Inflammatory macrophage treated with lipopolysaccharide for 4 hours (primary cell): ENCODE data around the gene QRFP.

Source experiments
- DNase-seq: peaks from one replicate; pipeline ENCODE4 v3.0.0-alpha.2; 2020

QRFP gene

GRCh38 chr9:130903194-130904069 lies 6.8 kb upstream of the QRFP start:
- no peak for DNase-seq

GRCh38 chr9:130902204-130903185 lies 5.9 kb upstream of the QRFP start:
- no peak for DNase-seq

- DNase-seq: no peak
Measured at GRCh38 chr9:130901498-130902203, 5.0 kb upstream of the QRFP start.

DNA sequence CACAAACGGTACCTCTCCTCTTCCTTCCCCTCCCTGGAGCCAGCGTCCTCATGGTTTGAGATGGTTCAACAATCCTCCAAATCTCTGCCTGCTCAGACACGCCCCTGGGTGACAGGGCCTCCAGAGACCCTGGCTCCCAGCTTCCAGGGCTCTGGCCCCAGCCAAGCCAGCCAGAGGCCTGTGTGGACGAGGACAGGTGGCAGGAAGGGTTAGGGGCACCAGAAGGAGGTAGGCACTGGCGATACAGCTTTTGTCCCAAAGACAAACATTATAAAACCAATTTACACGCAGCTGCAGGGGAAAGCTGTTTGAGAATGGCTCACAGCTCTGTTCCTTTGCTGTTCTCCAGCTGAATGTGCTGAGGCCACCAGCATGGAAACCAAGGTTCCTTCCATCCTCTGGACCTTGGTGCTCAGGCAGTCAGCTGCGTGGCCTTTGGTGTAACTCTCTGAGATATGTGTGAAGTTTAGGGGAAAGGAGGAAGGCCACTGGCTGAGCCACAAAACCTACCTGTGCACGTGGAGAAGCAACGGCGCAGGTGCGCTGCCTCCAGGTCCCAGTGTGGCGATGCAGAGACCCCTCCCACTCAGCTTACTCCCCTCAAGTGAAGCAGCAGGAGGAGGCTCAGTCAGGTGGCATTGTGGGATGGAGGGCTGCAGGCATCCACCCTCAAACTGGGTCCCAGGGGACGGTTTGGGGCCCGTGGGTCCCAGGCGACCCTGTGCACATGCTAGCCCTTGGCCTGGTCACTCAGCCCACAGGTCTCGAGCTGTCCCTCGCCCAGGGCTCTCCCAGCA lies 4.3 kb upstream of the QRFP start:
- no peak for DNase-seq

DNA sequence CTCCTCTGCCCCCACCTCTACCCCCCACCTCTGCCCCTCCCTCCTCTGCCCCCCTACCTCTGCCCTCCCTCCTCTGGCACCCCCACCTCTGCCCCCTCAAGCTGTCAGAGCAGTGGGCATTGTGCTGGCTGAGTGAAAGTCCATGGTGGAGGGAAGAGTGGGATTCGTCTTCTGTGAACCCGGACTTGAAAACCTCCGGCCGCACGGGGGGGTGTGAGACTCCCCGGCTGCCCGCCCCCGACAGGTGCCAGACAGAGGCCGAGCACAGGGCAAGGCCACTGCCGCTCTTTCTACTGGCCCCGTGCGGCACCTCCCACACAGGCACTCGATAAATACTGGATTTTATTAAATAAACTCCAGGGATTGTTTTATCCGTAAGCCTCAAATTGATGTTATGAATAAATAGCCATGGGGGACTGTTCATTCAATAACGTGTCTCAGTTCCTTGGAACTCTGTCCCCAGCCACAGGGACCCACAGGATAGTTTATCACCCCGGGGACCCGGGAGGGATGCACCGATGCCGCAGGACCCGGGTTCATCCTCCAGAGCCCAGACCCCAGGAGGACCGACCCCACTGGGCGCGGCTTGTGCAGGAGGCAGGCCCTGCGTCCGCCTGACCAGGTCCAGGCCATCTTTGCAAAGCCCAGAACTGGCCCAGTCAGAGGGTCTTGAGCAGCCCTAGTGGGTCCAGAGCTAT lies 2.6 kb upstream of the QRFP start:
- DNase-seq: no peak

- DNase-seq: no peak
Measured at GRCh38 chr9:130898552-130898852, 1.9 kb upstream of the QRFP start.

- no peak for DNase-seq
Measured at GRCh38 chr9:130897848-130898551, 1.4 kb upstream of the QRFP start.

DNA sequence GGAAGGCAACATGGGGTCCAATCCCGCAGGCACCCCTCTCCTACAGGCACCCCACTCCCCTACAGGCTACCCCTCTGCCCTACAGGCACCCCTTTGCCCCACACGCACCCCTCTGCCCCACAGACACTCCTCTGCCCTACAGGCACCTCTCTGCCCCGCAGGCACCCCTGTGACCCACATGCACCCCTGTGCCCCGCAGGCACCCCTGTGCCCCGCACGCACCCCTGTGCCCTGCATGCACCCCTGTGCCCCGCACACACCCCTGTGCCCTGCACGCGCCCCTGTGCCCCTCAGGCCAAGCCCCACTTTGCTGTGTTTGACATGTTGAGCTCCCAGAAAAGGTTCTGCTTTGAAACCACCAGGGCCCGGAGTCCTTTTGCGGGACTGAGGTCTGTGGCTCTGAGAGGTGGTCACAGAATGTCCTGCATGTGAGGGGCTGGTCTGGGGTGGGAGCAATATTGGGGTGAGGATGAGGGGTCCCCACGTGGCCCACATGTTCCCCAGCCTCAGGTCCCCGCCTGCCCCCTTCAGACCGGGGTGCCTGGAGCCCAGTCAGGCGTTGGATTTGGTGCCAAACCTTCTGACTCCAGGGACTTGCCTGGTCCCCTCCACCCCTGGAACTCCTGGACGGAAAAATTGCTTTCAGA lies 616 bp upstream of the QRFP start:
- DNase-seq: no peak

- no peak for DNase-seq
Measured at GRCh38 chr9:130895481-130896232, 955 bp downstream of the QRFP start.

DNA sequence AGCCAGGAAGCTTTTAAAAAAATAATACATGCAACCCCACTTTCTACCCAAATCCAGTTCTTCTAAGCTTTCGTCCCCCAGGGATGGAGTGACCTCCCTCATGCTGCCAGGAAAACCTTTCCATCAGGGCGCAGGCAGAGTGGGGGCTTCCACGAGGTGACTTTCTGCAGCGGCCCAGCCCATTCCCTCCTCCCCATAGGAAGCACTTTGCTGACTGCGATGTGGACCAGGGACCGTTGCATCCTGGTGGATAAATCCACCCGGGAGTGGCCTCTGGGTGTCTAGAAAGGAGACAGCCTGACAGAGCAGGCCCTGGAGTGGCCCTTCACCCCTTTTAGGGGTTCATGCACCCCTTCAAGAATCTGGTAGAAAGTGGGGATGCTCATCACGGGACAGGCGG lies 1.6 kb downstream of the QRFP start:
- DNase-seq: no peak

- DNase-seq: no peak
Measured at GRCh38 chr9:130894546-130894945, 2.1 kb downstream of the QRFP start.

DNA sequence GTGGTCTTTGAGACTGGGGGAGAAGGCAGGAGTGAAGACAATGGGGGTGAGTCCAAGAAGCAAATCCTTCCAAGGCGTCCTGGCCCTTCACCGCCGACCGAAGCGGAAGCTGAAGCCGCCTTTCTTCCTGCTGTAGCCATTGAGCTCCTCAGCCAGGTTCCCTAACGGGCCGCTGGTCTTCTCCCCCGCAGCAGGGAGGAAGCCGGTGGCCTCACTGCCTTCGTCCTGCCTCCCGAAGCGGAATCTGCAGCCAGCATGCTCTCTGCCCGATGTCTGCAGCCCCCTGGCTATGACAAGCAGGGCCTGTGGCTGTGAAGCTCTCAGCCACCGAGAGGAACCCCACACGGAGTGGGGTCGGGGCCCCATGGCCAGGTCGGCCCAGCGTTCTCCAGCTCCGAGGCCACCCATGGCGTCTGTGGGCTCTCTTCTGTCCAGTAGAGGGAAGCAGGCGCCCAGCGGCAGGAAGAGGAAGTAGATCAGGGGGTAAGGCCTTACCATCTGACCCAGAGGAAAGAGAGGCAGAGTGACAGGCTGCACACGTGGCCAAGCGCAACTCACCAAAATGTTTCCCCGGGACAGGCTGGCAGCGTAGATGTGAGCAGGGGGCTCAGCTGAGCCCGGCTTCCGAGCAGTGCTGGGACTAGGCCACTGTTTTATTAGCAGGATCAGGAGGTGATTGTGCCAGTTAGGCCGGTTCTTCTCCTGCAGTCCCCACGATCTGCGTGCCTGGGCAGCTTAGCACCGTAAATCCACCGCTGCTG lies 3.1 kb downstream of the QRFP start:
- peak; percentile 88 for DNase-seq

DNA sequence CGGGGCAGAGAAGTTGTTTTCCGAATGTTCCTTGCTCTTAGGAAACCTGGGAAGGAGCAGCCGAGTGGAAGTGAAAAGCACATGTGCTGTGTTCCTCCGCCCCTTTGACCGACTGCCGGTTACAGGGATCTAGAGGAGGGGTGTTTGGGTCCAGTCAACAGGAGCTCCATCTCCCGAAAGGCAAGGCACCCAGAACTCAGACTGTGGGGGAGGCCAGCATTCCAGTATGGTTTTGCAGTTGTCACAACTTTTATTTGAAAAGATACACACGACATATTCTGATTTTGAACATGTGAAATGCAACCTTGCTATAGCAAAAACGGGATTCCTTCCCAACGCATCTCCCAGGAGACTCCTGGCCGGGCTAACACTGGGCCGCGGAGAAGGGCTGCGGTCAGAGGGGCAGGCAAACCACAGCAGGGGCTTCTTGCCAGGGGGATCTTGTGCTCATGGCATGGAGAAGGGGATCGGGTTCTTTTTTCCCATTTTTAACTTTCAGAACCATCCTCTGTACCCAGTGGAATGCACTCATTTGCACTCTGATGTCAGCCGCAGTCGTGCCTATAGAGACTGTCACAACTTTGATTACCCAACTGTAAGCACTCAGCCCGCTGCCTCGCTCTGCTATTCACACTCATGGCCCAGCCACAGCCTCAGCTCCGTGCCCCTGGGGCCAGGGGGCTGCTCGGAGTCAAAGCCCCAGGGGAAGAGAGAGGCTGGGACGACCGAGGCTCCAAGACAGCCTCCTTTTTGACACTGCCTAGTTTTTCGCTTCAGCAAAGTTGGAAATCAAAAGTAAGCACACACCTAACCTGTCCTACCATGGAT lies 3.9 kb downstream of the QRFP start:
- DNase-seq: peak; percentile 9

- DNase-seq: no peak
Measured at GRCh38 chr9:130891688-130892476, 4.7 kb downstream of the QRFP start.

DNA sequence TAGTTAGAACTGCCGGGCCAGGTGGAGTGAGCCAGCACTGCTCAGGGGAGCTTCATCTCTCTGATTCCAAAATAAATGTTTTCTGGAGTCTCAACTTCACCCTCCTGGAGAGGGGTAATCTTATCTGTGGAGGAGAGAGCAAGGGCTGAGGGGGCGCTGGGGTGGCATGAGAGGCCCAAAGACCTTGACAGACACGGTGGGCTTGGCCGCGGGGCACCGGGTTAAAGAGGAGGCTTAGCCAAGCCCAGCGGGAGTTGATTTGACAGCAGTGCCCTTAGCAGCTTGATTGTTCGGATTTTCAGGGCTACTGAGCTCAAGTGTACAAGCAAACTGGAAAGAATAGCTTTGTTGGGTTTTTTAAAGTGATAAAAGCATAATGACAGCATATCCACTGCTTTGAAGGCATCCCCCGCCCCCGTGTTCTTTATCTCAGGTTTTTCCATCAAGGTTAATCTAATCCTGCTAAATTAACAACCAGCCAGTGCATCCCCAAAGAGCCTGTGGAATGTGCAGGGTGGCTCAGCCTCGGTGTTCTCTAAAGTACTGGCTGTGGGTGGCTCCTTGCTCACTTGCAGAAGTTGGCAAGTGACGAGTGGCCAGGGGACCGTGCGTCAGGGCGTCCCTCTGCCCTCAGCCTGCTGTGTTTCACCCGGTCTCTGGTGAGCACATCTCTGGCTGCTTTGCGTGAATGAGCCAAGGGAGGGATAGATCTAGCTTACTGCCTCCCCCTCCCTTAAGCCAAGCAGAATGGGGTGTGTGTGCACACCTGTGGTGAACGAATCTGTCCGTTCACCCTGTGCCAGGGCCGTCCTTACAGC lies 5.5 kb downstream of the QRFP start:
- no peak for DNase-seq

DNA sequence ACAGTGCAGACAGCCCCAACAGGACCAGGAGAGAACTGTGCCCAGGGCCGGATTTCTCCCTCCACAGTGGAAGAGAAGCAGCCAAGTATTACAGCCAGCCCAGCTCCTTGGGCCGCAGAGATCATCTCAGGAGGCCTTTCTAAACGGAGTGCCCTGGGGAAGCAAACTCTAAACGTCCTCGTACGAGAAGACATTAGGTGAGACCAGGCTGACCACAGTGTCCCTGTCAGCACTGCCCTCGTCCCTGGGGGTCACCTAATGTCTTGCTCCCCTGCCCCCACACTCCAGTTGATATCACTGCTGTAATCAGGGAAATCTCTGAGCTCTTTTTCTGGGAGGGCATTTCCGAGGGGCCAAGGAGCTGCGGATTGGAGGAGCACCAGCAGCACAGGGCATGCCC lies 6.5 kb downstream of the QRFP start:
- no peak for DNase-seq
